Ureter (tissue), 1 donor: ENCODE results near the gene OR13C4. TPM values are rescaled to one million over a fixed set of nuclear protein-coding genes. Genes with fewer than 3 reads are reported as not detected.
"Not testable (repeated sequence)": the region's sequence is repeated elsewhere in the genome, so short reads cannot be mapped to it uniquely, and the experiment has no call there.

Experiments used
- DNase-seq: peaks from one replicate; pipeline ENCODE4 v3.0.0-alpha.2; 2020; ENCODE audit warnings: low spot score
- total RNA-seq: library from RNA; stranded (reverse); gene quantifications from one replicate; pipeline ENCODE4 v1.2.4, GENCODE V29; 2023
- donor health status: DM: yes; HTN: yes; CAD: no.

Gene OR13C4
- not detected for total RNA-seq

- no peak for DNase-seq
Measured at GRCh38 chr9:104527109-104527508, at the start of gene OR13C4. OR13C4 (minus strand) TSS chr9:104527209; CDS start chr9:104527209, 0 bp downstream.

GRCh38 chr9:104575456-104575855, 48.4 kb upstream of the OR13C4 start:
- no peak for DNase-seq

- DNase-seq, result no peak
Measured at GRCh38 chr9:104572612-104573011, 45.6 kb upstream of the OR13C4 start.

GRCh38 chr9:104568868-104569267, 41.9 kb upstream of the OR13C4 start, which contains the start of gene OR13C8:
OR13C8 (plus strand) TSS chr9:104569168; CDS start chr9:104569168, 0 bp downstream.
- no peak for DNase-seq

GRCh38 chr9:104564358-104564757, 37.3 kb upstream of the OR13C4 start:
- DNase-seq, result no peak

GRCh38 chr9:104556830-104557634, 30.0 kb upstream of the OR13C4 start:
- no peak for DNase-seq

GRCh38 chr9:104555521-104555920, 28.5 kb upstream of the OR13C4 start:
- DNase-seq, result no peak

- DNase-seq, result no peak
Measured at GRCh38 chr9:104553261-104553660, 26.3 kb upstream of the OR13C4 start.

GRCh38 chr9:104544644-104545043, 17.6 kb upstream of the OR13C4 start:
- no peak for DNase-seq

GRCh38 chr9:104539275-104539674, 12.3 kb upstream of the OR13C4 start:
- no peak for DNase-seq

GRCh38 chr9:104536756-104537155, 9.7 kb upstream of the OR13C4 start, which contains the start of gene OR13C3:
OR13C3 (minus strand) TSS chr9:104536856; CDS start chr9:104536723, 133 bp downstream.
- no peak for DNase-seq

GRCh38 chr9:104520241-104520640, 6.8 kb downstream of the OR13C4 start:
- not testable (repeated sequence) for DNase-seq

- no peak for DNase-seq
Measured at GRCh38 chr9:104514901-104515300, 12.1 kb downstream of the OR13C4 start.

GRCh38 chr9:104506565-104506964, 20.4 kb downstream of the OR13C4 start:
- no peak for DNase-seq

- DNase-seq, result no peak
Measured at GRCh38 chr9:104503963-104504362, 23.0 kb downstream of the OR13C4 start, which contains the start of gene OR13F1. OR13F1 (plus strand) TSS chr9:104504263; CDS start chr9:104504263, 0 bp downstream.

- no peak for DNase-seq
Measured at GRCh38 chr9:104503440-104503839, 23.6 kb downstream of the OR13C4 start.

GRCh38 chr9:104494808-104495207, 32.2 kb downstream of the OR13C4 start:
- DNase-seq, result no peak

- no peak for DNase-seq
Measured at GRCh38 chr9:104485014-104485413, 42.0 kb downstream of the OR13C4 start.

- DNase-seq, result no peak
Measured at GRCh38 chr9:104482921-104483570, 44.0 kb downstream of the OR13C4 start.
